ENCODE measurements around the gene RTN1.

DNA sequence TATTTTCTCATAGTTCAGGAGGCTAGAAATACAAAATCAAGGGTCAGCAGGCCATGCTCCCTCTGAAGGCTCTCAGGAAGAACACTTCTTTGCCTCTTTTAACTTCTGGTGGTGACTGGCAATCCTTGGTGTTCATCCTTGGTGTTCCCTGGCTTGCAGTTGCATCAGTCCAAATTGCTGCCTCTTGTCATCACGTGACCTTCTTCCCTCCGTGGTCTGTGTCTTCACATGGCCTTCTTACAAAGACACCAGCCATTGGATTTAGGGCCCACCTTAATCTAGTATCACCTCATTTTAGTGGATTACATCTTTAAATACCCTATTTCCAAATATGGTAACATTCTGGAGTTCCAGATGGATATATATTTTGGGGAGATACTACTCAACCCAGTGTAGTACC lies 41.9 kb upstream of the RTN1 start:
- TF ChIP-seq, protein P1, sequence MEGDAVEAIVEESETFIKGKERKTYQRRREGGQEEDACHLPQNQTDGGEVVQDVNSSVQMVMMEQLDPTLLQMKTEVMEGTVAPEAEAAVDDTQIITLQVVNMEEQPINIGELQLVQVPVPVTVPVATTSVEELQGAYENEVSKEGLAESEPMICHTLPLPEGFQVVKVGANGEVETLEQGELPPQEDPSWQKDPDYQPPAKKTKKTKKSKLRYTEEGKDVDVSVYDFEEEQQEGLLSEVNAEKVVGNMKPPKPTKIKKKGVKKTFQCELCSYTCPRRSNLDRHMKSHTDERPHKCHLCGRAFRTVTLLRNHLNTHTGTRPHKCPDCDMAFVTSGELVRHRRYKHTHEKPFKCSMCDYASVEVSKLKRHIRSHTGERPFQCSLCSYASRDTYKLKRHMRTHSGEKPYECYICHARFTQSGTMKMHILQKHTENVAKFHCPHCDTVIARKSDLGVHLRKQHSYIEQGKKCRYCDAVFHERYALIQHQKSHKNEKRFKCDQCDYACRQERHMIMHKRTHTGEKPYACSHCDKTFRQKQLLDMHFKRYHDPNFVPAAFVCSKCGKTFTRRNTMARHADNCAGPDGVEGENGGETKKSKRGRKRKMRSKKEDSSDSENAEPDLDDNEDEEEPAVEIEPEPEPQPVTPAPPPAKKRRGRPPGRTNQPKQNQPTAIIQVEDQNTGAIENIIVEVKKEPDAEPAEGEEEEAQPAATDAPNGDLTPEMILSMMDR (IDR thresholded peaks at IDR 0.05) = no peak
- no peak for TF ChIP-seq POLR2A (IDR thresholded peaks at IDR 0.05)
